ENCODE results near the gene MEF2D. TPM values are rescaled to one million over a fixed set of nuclear protein-coding genes. Genes with fewer than 3 reads are reported as not detected.

MEF2D gene
- total and polyA plus RNA-seq, 3 donors from 2014 or later: 34.4 to 113 (median 96.8) TPM

DNA sequence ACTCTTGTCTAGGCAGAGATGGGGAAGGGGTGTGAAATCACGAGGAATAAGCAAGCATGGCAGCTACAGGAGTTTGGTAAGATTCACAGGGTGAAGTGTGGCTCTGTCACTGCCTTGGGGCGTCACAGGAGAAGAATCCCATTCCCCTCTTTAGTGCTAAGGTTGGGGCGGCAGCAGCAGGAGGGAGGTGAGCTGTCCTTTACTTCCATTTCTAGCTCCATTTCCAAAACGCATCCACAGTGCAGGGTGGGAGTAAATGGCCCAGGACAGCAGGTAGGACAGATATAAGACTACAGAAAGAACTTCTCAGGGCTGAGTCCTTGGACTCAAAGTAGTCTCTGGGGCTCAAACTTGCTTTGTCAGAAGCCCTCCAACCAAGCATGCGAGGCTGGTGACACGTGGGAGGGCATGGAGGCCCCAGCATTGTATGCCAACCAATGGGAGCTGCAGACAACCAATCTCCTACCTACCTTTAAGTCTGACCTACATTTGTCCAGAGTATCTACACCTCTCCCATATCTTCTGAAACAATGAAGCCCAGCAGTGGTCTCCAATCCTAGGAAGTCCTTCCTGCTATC is 8.5 kb downstream of the MEF2D start:
- no peak for TF ChIP-seq POLR2A (IDR thresholded peaks at IDR 0.05)
- TF ChIP-seq, protein P1, sequence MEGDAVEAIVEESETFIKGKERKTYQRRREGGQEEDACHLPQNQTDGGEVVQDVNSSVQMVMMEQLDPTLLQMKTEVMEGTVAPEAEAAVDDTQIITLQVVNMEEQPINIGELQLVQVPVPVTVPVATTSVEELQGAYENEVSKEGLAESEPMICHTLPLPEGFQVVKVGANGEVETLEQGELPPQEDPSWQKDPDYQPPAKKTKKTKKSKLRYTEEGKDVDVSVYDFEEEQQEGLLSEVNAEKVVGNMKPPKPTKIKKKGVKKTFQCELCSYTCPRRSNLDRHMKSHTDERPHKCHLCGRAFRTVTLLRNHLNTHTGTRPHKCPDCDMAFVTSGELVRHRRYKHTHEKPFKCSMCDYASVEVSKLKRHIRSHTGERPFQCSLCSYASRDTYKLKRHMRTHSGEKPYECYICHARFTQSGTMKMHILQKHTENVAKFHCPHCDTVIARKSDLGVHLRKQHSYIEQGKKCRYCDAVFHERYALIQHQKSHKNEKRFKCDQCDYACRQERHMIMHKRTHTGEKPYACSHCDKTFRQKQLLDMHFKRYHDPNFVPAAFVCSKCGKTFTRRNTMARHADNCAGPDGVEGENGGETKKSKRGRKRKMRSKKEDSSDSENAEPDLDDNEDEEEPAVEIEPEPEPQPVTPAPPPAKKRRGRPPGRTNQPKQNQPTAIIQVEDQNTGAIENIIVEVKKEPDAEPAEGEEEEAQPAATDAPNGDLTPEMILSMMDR (IDR thresholded peaks at IDR 0.05): no peak
- H3K4me3 ChIP-seq: no peak overlapping the region
- WGBS, 2 donors: 68 to 79% methylated on average over 6 of the region's 6 CpGs

DNA sequence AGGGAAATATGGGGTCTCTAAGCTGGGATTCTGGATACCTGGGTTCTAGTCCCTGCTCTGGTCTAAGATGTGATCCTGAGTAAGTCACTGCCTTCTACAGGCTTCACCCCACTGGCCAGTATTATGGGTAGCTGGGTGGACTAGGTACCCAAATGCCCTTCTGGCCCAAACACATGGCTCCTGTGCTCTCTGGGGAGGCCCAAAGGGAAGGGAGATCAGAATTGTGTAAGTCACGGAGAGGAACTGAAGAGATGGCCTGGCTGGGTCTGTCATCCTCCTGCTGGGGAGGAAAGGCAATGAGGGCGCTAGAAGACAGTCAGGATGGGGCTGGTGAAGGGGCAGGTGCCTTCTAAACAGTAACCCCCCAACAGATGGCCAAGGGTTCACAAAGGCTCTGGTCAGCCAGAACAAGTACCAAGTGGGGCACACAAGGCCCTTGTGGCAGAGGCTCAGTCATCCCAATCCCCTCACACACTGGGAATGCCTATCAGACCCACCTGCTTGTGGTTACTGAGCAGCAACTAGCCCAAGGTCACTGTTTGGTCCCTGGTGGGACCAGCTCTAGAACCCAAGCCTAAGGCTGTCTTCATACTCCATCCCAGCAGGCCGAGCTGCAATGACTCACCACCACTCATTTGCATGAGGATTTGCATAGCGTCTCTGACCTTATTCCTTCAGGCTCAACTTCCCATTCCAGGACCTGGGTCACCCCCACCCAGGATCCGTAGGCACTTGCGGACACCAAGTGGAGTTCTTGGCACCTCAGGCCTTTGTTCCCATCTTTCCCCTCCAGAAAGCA is 9.2 kb downstream of the MEF2D start:
- H3K9me3 ChIP-seq: no peaks in the 10 kb centered on the region
- 72 to 82% methylated on average over 6 of the region's 6 CpGs for WGBS, 2 donors
- TF ChIP-seq, protein P1 (IDR thresholded peaks at IDR 0.05): no peak
- TF ChIP-seq POLR2A (IDR thresholded peaks at IDR 0.05): no peak
- intact Hi-C loops (cut with DNase I; ENCODE audit: low total_unique reads): no loop called here
- DNase-seq: no peak
- H3K4me1 ChIP-seq: peaks cover 80% of the 10 kb centered on the region
- no peaks in the 10 kb centered on the region for H3K36me3 ChIP-seq (ENCODE audit: low read depth, missing control alignments)
- H3K27me3 ChIP-seq: no peaks in the 10 kb centered on the region
- peak overlapping the region; percentile 86 to 87 for H3K27ac ChIP-seq
- no peak overlapping the region for H3K4me3 ChIP-seq

More for the DNA sequence above, 8.5 kb downstream of the MEF2D start:
- intact Hi-C loops (cut with DNase I; ENCODE audit: low total_unique reads): no loop called here
- Histone ChIP-seq H3K9me3 (no peaks in the 10 kb centered on the region), H3K27me3 (no peaks in the 10 kb centered on the region), H3K27ac (peak overlapping the region; percentile 31 to 71), H3K36me3 (ENCODE audit: low read depth, missing control alignments) (no peaks in the 10 kb centered on the region), H3K4me1 (peaks cover 88% of the 10 kb centered on the region)
- DNase-seq: no peak

DNA sequence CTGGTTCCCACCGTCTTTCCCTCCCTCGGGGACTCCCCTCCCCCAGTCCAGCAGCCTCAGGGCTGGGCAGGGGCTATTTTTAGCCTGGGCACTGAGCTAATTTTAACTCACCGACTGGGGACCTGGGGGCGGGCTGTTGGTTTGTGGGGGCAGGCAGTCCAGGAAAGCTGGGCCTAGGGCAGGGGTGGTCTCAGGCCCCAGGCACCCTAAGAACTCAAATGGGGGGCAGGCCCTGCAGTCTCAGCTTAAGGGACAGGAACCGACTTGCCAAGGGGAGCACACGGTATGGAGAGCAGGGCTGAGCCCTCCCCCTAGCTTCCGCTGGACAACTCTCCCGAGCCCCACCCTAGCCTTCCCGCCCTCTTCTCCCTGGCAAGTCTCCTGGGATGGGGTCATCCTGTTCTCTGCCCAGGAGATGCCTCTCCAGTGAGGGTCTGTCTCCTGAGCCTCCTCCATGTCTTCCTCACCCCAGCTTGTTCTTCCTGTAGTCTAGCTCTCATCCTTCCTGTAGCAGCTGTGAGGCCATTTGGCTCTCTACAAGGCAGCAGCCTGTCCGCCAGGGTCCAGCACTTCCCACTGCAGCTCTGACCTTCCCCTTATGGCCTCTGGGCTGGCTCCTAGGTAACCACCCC is 10.1 kb downstream of the MEF2D start:
- Histone ChIP-seq H3K27me3 (no peaks in the 10 kb centered on the region), H3K27ac (peak overlapping the region; percentile 86 to 87), H3K9me3 (no peaks in the 10 kb centered on the region), H3K4me1 (peaks cover 72% of the 10 kb centered on the region), H3K4me3 (no peak overlapping the region), H3K36me3 (ENCODE audit: low read depth, missing control alignments) (no peaks in the 10 kb centered on the region)
- 18 to 28% methylated on average over 7 to 10 of the region's 10 CpGs for WGBS, 2 donors
- DNase-seq: peak; percentile 73
- intact Hi-C loops (cut with DNase I; ENCODE audit: low total_unique reads): no loop called here
- TF ChIP-seq POLR2A (IDR thresholded peaks at IDR 0.05): no peak
- TF ChIP-seq, protein P1 (IDR thresholded peaks at IDR 0.05): peak in 1 of 3 experiments; percentile 15

- no peak for TF ChIP-seq POLR2A (IDR thresholded peaks at IDR 0.05)
- TF ChIP-seq, protein P1 (IDR thresholded peaks at IDR 0.05): no peak
- Histone ChIP-seq H3K27ac (peak overlapping the region; percentile 86 to 87), H3K4me1 (peaks cover 66% of the 10 kb centered on the region), H3K36me3 (ENCODE audit: low read depth, missing control alignments) (no peaks in the 10 kb centered on the region), H3K9me3 (no peaks in the 10 kb centered on the region), H3K27me3 (no peaks in the 10 kb centered on the region), H3K4me3 (no peak overlapping the region)
- intact Hi-C loops (cut with DNase I; ENCODE audit: low total_unique reads): no loop called here
- 32 to 40% methylated on average over 7 of the region's 7 CpGs for WGBS, 2 donors
- DNase-seq: no peak
These were observed 10.7 kb downstream of the MEF2D start for GRCh38 chr1:156489935-156490293.

All from testis (tissue), 3 donors.